Panc1 (cell line): ENCODE results near the gene SPSB1. TPM values are rescaled to one million over a fixed set of nuclear protein-coding genes. Genes with fewer than 3 reads are reported as not detected.

Source experiments
- ATAC-seq: fragments of 200-7000 bp; cut with Tn5 transposase; 2 replicates; pipeline ENCODE4 v1.9.1; 2020; ENCODE audit warnings: mild to moderate bottlenecking, moderate library complexity
- BruUV-seq: library from RNA; stranded (reverse); fragments of 400-500 nt; replicated peaks from 2 replicates; lab custom pipeline; 2021; lab: Mats Ljungman, UMichigan
- CTCF ChIA-PET: fragments of 300-600 bp; sonication (Branson Sonifier 250); formaldehyde crosslinking; loops from one replicate; lab custom pipeline; 2022; ENCODE audit warnings: antibody characterized with exemption; lab: Charles Lee
- POLR2A ChIA-PET: fragments of 300-600 bp; sonication (Branson Sonifier 250); formaldehyde crosslinking; loops from one replicate; lab custom pipeline; 2022; ENCODE audit warnings: antibody characterized with exemption; lab: Charles Lee
- DNase-seq: peaks from one replicate; pipeline ENCODE4 v3.0.0-alpha.2; 2010; ENCODE audit warnings: low read depth, low spot score
- H3K27ac ChIP-seq: 2 replicates; pipeline ENCODE4 v1.5.1; 2011; ENCODE audit warnings: mild to moderate bottlenecking, low read length, inconsistent platforms
- H3K27me3 ChIP-seq: fragments of 200-500 bp; sonication (Bioruptor generic); 2 replicates; pipeline ENCODE4 v1.6.0; 2014; ENCODE audit warnings: low read length, inconsistent platforms; ENCODE audit not compliant: control insufficient read depth, insufficient read depth
- H3K36me3 ChIP-seq: fragments of 200-500 bp; sonication (Bioruptor generic); 2 replicates; pipeline ENCODE4 v1.5.1; 2014; ENCODE audit warnings: inconsistent platforms, mild to moderate bottlenecking, low read length, moderate library complexity; ENCODE audit not compliant: control insufficient read depth, insufficient read depth
- H3K4me1 ChIP-seq: 2 replicates; pipeline ENCODE4 v1.5.1; 2011; ENCODE audit warnings: inconsistent platforms, mild to moderate bottlenecking, low read length, moderate library complexity; ENCODE audit not compliant: control insufficient read depth, insufficient read depth
- H3K4me3 ChIP-seq, 2 experiments: 2 replicates each; pipeline ENCODE4 v1.5.1; 2011 to 2012; ENCODE audit warnings: low read depth in 2 of 2, low read length in 2 of 2, mild to moderate bottlenecking in 2 of 2, inconsistent platforms in 1 of 2, moderate library complexity in 1 of 2
- H3K9me3 ChIP-seq: fragments of 200-500 bp; sonication (Bioruptor generic); 2 replicates; pipeline ENCODE4 v1.5.1; 2014; ENCODE audit warnings: low read depth, mild to moderate bottlenecking, inconsistent platforms, low read length, moderate library complexity; ENCODE audit not compliant: control insufficient read depth, insufficient read depth
- POLR2AphosphoS5 ChIP-seq: IDR thresholded peaks from 2 replicates; pipeline ENCODE4 v1.6.1; 2012; ENCODE audit warnings: mild to moderate bottlenecking, low read depth, low read length, moderate library complexity
- SIN3A ChIP-seq: IDR thresholded peaks from 2 replicates; pipeline ENCODE4 v1.6.1; 2012; ENCODE audit warnings: low read depth, mild to moderate bottlenecking, low read length, moderate library complexity, borderline replicate concordance; ENCODE audit not compliant: insufficient read depth
- TCF7L2 ChIP-seq: IDR thresholded peaks from 2 replicates; pipeline ENCODE4 v1.6.1; 2011; ENCODE audit warnings: mild to moderate bottlenecking, low read depth, low read length, inconsistent platforms
- in situ Hi-C: cut with HindIII; loops from 2 replicates; pipeline ENCODE4 v1.10.0; 2016; ENCODE audit warnings: low sequenced_read_pairs, low pct_unique_long_range_greater_than_20kb
- intact Hi-C: fragments of 100-400 bp; cut with micrococcal nuclease; formaldehyde crosslinking; loops from one replicate; pipeline ENCODE4 v1.10.0; 2022; ENCODE audit not compliant: unreplicated experiment
- total RNA-seq: library from RNA; stranded (reverse); gene quantifications from one replicate; pipeline ENCODE4 v1.2.1, GENCODE V29; 2021; ENCODE audit not compliant: unreplicated experiment
- TF ChIP-seq, protein P1 (sequence below), 2 experiments: IDR thresholded peaks; 2 replicates each; pipeline ENCODE4 v1.6.1; 2011 to 2012; ENCODE audit warnings: low read depth in 2 of 2, control low read depth in 1 of 2, low read length in 1 of 2, mild to moderate bottlenecking in 1 of 2, moderate library complexity in 1 of 2; ENCODE audit not compliant: insufficient read depth in 1 of 2
- TF ChIP-seq, protein P2 (sequence below): fragments of 450-650 bp; IDR thresholded peaks from 2 replicates; pipeline ENCODE4 v1.5.1; 2017; ENCODE audit warnings: mild to moderate bottlenecking

SPSB1 gene
- total RNA-seq, 1 experiment from 2014 or later, result 73.7 TPM

DNA sequence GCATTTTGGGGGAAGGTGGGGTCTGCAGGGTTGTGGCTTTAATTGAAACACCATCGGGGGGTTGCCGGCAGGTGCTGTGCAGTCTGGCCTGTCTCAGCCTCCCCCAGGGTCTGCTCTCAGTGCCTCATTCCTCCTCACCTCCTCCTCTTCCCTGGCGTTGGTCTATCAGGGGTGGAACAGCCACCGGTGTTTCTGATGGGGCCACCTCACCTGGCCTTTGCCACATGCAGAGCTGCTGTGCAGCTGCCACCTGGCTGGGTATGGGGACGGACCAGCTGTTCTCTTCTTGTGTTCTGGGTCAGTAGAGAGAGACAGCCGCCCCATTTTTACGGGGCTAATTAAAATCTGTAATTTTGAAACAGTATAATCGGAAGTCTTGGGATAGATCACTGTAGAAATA is 53.9 kb downstream of the SPSB1 start:
- Histone ChIP-seq H3K4me1 (peaks cover 46% of the 10 kb centered on the region), H3K27ac (peak overlapping the region; percentile 56; the same call in 1 of the 2 replicates), H3K9me3 (no peaks in the 10 kb centered on the region), H3K27me3 (no peaks in the 10 kb centered on the region), H3K4me3 (no peak overlapping the region), H3K36me3 (no peaks in the 10 kb centered on the region)
- CTCF ChIA-PET, result no interaction called here
- ATAC-seq (no peak), DNase-seq (no peak)
- no TSS peak for BruUV-seq
- intact Hi-C loops, result no loop called here
- in situ Hi-C loops, result no loop called here
- POLR2A ChIA-PET, result no interaction called here
- TF ChIP-seq, protein P1, sequence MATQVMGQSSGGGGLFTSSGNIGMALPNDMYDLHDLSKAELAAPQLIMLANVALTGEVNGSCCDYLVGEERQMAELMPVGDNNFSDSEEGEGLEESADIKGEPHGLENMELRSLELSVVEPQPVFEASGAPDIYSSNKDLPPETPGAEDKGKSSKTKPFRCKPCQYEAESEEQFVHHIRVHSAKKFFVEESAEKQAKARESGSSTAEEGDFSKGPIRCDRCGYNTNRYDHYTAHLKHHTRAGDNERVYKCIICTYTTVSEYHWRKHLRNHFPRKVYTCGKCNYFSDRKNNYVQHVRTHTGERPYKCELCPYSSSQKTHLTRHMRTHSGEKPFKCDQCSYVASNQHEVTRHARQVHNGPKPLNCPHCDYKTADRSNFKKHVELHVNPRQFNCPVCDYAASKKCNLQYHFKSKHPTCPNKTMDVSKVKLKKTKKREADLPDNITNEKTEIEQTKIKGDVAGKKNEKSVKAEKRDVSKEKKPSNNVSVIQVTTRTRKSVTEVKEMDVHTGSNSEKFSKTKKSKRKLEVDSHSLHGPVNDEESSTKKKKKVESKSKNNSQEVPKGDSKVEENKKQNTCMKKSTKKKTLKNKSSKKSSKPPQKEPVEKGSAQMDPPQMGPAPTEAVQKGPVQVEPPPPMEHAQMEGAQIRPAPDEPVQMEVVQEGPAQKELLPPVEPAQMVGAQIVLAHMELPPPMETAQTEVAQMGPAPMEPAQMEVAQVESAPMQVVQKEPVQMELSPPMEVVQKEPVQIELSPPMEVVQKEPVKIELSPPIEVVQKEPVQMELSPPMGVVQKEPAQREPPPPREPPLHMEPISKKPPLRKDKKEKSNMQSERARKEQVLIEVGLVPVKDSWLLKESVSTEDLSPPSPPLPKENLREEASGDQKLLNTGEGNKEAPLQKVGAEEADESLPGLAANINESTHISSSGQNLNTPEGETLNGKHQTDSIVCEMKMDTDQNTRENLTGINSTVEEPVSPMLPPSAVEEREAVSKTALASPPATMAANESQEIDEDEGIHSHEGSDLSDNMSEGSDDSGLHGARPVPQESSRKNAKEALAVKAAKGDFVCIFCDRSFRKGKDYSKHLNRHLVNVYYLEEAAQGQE (IDR thresholded peaks at IDR 0.05; ENCODE audit: insufficient read depth in 1 of 2, low read depth in 2 of 2, low read length in 1 of 2), result no peak
- no peak for TF ChIP-seq SIN3A
- no peak for TF ChIP-seq POLR2AphosphoS5
- TF ChIP-seq, protein P2, sequence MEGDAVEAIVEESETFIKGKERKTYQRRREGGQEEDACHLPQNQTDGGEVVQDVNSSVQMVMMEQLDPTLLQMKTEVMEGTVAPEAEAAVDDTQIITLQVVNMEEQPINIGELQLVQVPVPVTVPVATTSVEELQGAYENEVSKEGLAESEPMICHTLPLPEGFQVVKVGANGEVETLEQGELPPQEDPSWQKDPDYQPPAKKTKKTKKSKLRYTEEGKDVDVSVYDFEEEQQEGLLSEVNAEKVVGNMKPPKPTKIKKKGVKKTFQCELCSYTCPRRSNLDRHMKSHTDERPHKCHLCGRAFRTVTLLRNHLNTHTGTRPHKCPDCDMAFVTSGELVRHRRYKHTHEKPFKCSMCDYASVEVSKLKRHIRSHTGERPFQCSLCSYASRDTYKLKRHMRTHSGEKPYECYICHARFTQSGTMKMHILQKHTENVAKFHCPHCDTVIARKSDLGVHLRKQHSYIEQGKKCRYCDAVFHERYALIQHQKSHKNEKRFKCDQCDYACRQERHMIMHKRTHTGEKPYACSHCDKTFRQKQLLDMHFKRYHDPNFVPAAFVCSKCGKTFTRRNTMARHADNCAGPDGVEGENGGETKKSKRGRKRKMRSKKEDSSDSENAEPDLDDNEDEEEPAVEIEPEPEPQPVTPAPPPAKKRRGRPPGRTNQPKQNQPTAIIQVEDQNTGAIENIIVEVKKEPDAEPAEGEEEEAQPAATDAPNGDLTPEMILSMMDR, result no peak
- TF ChIP-seq TCF7L2, result no peak

DNA sequence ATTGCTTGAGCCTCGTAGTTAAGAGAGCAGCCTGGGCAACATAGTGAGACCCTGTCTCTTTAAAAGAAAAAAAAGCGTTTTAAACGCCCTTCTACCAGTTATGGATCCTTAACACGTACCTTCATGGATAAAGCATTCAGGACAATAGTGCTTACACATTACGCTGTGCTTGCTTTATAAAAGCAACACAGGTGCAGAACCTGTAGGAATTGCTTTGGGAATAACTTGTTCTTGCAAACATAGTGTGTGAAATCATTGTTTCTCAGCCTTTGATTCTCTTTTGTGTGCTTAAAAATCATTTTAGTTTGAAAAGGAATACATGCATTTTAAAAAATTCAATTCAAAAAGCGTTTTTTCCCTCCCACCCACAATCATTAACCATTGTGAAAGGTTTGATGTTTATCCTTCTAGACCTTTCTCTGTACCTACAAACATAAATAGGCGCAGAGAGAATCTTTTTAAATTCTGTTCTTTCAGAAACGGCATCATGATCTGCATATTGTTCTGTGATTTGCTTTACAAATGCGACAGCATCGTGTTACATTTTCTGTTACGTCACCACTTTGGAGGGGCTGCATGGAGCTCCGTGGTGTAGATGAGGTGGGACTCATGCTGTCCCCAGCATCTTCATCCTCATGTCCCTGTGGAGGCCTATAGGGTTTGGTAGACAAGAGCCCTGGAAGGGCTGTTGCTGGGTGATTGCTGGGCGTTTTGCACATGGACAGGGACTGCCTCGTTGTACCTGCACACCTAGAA is 54.6 kb downstream of the SPSB1 start:
- intact Hi-C loops (no loop called here), in situ Hi-C loops (no loop called here)
- TF ChIP-seq POLR2AphosphoS5 (no peak), SIN3A (no peak), TCF7L2 (no peak)
- TF ChIP-seq, protein P2, result no peak
- TF ChIP-seq, protein P1 (IDR thresholded peaks at IDR 0.05; ENCODE audit: insufficient read depth in 1 of 2, low read depth in 2 of 2, low read length in 1 of 2), result no peak
- ATAC-seq (no peak), DNase-seq (no peak)
- H3K4me1 ChIP-seq, result peaks cover 49% of the 10 kb centered on the region
- no peaks in the 10 kb centered on the region for H3K36me3 ChIP-seq
- ChIA-PET CTCF (no interaction called here), POLR2A (no interaction called here)
- no peak overlapping the region for H3K27ac ChIP-seq
- no peaks in the 10 kb centered on the region for H3K9me3 ChIP-seq
- no peak overlapping the region for H3K4me3 ChIP-seq
- no TSS peak for BruUV-seq
- no peaks in the 10 kb centered on the region for H3K27me3 ChIP-seq
